Measurements from ENCODE around the gene DGLUCY.

- no peak for TF ChIP-seq CTCF (IDR thresholded peaks at IDR 0.05)
- no peak for TF ChIP-seq EZH2 (IDR thresholded peaks at IDR 0.05; ENCODE audit: borderline replicate concordance, insufficient read depth, low read depth, low read length, poor library complexity, severe bottlenecking)
Measured at GRCh38 chr14:91112194-91112593, 1.7 kb upstream of the DGLUCY start.
